IMR-90 (cell line): ENCODE results near the gene RPTOR. TPM values are rescaled to one million over a fixed set of nuclear protein-coding genes. Genes with fewer than 3 reads are reported as not detected.

ENCODE experiments used
- ATAC-seq: fragments of 200-7000 bp; cut with Tn5 transposase; 2 replicates; pipeline ENCODE4 v1.9.1; 2020; ENCODE audit warnings: low read depth, mild to moderate bottlenecking, moderate library complexity
- BruUV-seq: library from RNA; stranded (reverse); fragments of 400-500 nt; replicated peaks from 2 replicates; lab custom pipeline; 2021; lab: Mats Ljungman, UMichigan
- CTCF ChIA-PET: fragments of 300-600 bp; formaldehyde crosslinking; extraction: SDS; loops from one replicate; lab custom pipeline; 2021; ENCODE audit warnings: antibody characterized with exemption; lab: Yijun Ruan, JAX
- POLR2A ChIA-PET: fragments of 300-600 bp; sonication (Branson Sonifier 250); formaldehyde crosslinking; loops from one replicate; lab custom pipeline; 2022; ENCODE audit warnings: antibody characterized with exemption; ENCODE audit not compliant: unreplicated experiment; lab: Charles Lee
- DNase-seq: peaks from one replicate; pipeline ENCODE4 v3.0.0; 2013
- H2AFZ ChIP-seq: replicated peaks from 2 replicates; pipeline ENCODE3; 2013; ENCODE audit warnings: low read length, mild to moderate bottlenecking; ENCODE audit not compliant: poor library complexity
- H2AK5ac ChIP-seq: 2 replicates; pipeline ENCODE4 v1.6.1; 2013; ENCODE audit warnings: low read depth, low read length, inconsistent platforms
- H2AK9ac ChIP-seq: replicated peaks from 2 replicates; pipeline ENCODE3; 2013; ENCODE audit warnings: mild to moderate bottlenecking, low read depth, low read length, moderate library complexity; ENCODE audit not compliant: poor library complexity
- H2BK120ac ChIP-seq: 2 replicates; pipeline ENCODE4 v1.6.1; 2013; ENCODE audit warnings: low read depth, low read length, inconsistent platforms
- H2BK15ac ChIP-seq: 3 replicates; pipeline ENCODE4 v1.6.1; 2013; ENCODE audit warnings: low read depth, low read length, inconsistent platforms
- H2BK20ac ChIP-seq: 2 replicates; pipeline ENCODE4 v1.6.1; 2013; ENCODE audit warnings: low read depth, mild to moderate bottlenecking, inconsistent platforms, low read length, moderate library complexity
- H2BK5ac ChIP-seq: 2 replicates; pipeline ENCODE4 v1.6.1; 2013; ENCODE audit warnings: mild to moderate bottlenecking, low read depth, low read length, inconsistent platforms; ENCODE audit not compliant: poor library complexity, severe bottlenecking
- H3K14ac ChIP-seq: replicated peaks from 2 replicates; pipeline ENCODE4 v1.6.1; 2013; ENCODE audit warnings: low read depth, low read length, inconsistent platforms
- H3K18ac ChIP-seq: 2 replicates; pipeline ENCODE4 v1.6.1; 2013; ENCODE audit warnings: low read depth, low read length, control low read depth
- H3K23ac ChIP-seq: 2 replicates; pipeline ENCODE4 v1.6.1; 2013; ENCODE audit warnings: low read depth, low read length, inconsistent platforms
- H3K27ac ChIP-seq: 2 replicates; pipeline ENCODE4 v1.5.1; 2013; ENCODE audit warnings: mild to moderate bottlenecking, control low read depth, low read length; ENCODE audit not compliant: insufficient read depth
- H3K27me3 ChIP-seq: 2 replicates; pipeline ENCODE4 v1.6.1; 2013; ENCODE audit warnings: low read length; ENCODE audit not compliant: control insufficient read depth, insufficient read depth
- H3K36me3 ChIP-seq: 2 replicates; pipeline ENCODE4 v1.6.1; 2013; ENCODE audit warnings: low read length, mixed read lengths; ENCODE audit not compliant: control insufficient read depth, insufficient read depth
- H3K4ac ChIP-seq: 2 replicates; pipeline ENCODE4 v1.6.1; 2013; ENCODE audit warnings: low read depth, low read length, inconsistent platforms
- H3K4me1 ChIP-seq: 2 replicates; pipeline ENCODE4 v1.6.1; 2013; ENCODE audit warnings: low read length, mixed read lengths; ENCODE audit not compliant: control insufficient read depth, insufficient read depth
- H3K4me2 ChIP-seq: 2 replicates; pipeline ENCODE4 v1.6.1; 2013; ENCODE audit warnings: low read depth, mild to moderate bottlenecking, control low read depth, low read length, moderate library complexity
- H3K4me3 ChIP-seq: 2 replicates; pipeline ENCODE4 v1.5.1; 2013; ENCODE audit warnings: low read depth, mild to moderate bottlenecking, control low read depth, low read length, moderate library complexity; ENCODE audit not compliant: insufficient read depth
- H3K56ac ChIP-seq: 2 replicates; pipeline ENCODE4 v1.6.1; 2013; ENCODE audit warnings: low read length, inconsistent platforms; ENCODE audit not compliant: insufficient read depth; ENCODE audit errors: extremely low read depth
- H3K79me1 ChIP-seq, 2 experiments: 2 replicates each; pipeline ENCODE4 v1.6.1; 2013; ENCODE audit warnings: low read length in 2 of 2, inconsistent platforms in 1 of 2, low read depth in 1 of 2
- H3K9ac ChIP-seq: 2 replicates; pipeline ENCODE4 v1.6.1; 2013; ENCODE audit warnings: low read depth, low read length, control low read depth
- H3K9me1 ChIP-seq: 2 replicates; pipeline ENCODE4 v1.6.1; 2013; ENCODE audit warnings: low read length, inconsistent platforms; ENCODE audit not compliant: insufficient read depth
- H3K9me3 ChIP-seq: 2 replicates; pipeline ENCODE4 v1.6.1; 2013; ENCODE audit warnings: low read length; ENCODE audit not compliant: control insufficient read depth, insufficient read depth
- H4K20me1 ChIP-seq: 2 replicates; pipeline ENCODE4 v1.6.1; 2013; ENCODE audit warnings: low read length, inconsistent platforms; ENCODE audit not compliant: insufficient read depth
- H4K5ac ChIP-seq: 2 replicates; pipeline ENCODE4 v1.6.1; 2013; ENCODE audit warnings: mild to moderate bottlenecking, low read depth, low read length, control low read depth
- H4K8ac ChIP-seq, 2 experiments: 2 replicates each; pipeline ENCODE4 v1.6.1; 2013; ENCODE audit warnings: low read depth in 2 of 2, low read length in 2 of 2, control low read depth in 1 of 2, inconsistent platforms in 1 of 2
- H4K91ac ChIP-seq: 2 replicates; pipeline ENCODE4 v1.6.1; 2013; ENCODE audit warnings: low read depth, low read length, inconsistent platforms; ENCODE audit not compliant: insufficient read depth
- BHLHE40 ChIP-seq: fragments of 150-350 bp; IDR thresholded peaks from 2 replicates; pipeline ENCODE4 v1.6.1; 2016; ENCODE audit warnings: mild to moderate bottlenecking, low read depth, low read length
- CTCF ChIP-seq: conservative IDR thresholded peaks from 2 replicates; pipeline ENCODE4 v1.5.1; 2012; ENCODE audit warnings: mild to moderate bottlenecking, low read depth, low read length, improper control_type of control experiment
- FOS ChIP-seq: fragments of 150-350 bp; IDR thresholded peaks from 2 replicates; pipeline ENCODE4 v1.6.1; 2016; ENCODE audit warnings: low read depth, low read length
- MAZ ChIP-seq: IDR thresholded peaks from 2 replicates; pipeline ENCODE4 v1.6.1; 2012; ENCODE audit warnings: low read depth, mild to moderate bottlenecking, low read length, improper control_type of control experiment, moderate library complexity, borderline replicate concordance
- MXI1 ChIP-seq: IDR thresholded peaks from 2 replicates; pipeline ENCODE4 v1.6.1; 2012; ENCODE audit warnings: low read depth, mild to moderate bottlenecking, low read length, moderate library complexity, borderline replicate concordance
- POLR2A ChIP-seq: IDR thresholded peaks from 2 replicates; pipeline ENCODE4 v1.6.1; 2012; ENCODE audit warnings: mild to moderate bottlenecking, low read depth, low read length
- RCOR1 ChIP-seq: IDR thresholded peaks from 2 replicates; pipeline ENCODE4 v1.6.1; 2012; ENCODE audit warnings: mild to moderate bottlenecking, low read length, improper control_type of control experiment; ENCODE audit not compliant: insufficient replicate concordance
- RFX5 ChIP-seq: IDR thresholded peaks from 2 replicates; pipeline ENCODE4 v1.8.0; 2012; ENCODE audit warnings: low read depth, mild to moderate bottlenecking, low read length, moderate library complexity
- SMC3 ChIP-seq: fragments of 150-350 bp; IDR thresholded peaks from 2 replicates; pipeline ENCODE4 v1.6.1; 2016; ENCODE audit warnings: low read depth, mild to moderate bottlenecking, antibody characterized with exemption, low read length, moderate library complexity
- WGBS, 2 experiments: methylation state at CpG; one replicate each; pipeline versions ENCODE4 v1.1.5 to v1.1.7; 2013; ENCODE audit warnings: missing lambda C conversion rate in 2 of 2; ENCODE audit not compliant: insufficient read length in 1 of 2; ENCODE audit errors: extremely low coverage in 2 of 2; 5-methylcytosine and 5-hydroxymethylcytosine counted together
- dilution Hi-C: fragments of 300-500 bp; cut with HindIII; formaldehyde crosslinking; loops from one replicate; pipeline ENCODE4 v1.14.3; 2018; ENCODE audit warnings: low sequenced_read_pairs; ENCODE audit not compliant: unreplicated experiment
- in situ Hi-C: fragments of 300-500 bp; cut with MboI; formaldehyde crosslinking; loops from 3 replicates; pipeline ENCODE4 v1.14.3; 2019; ENCODE audit warnings: low sequenced_read_pairs, inconsistent platforms, mixed read lengths
- intact Hi-C: fragments of 100-400 bp; cut with micrococcal nuclease; formaldehyde crosslinking; loops from 2 replicates; pipeline ENCODE4 v1.10.0; 2022
- polyA plus RNA-seq, 3 experiments: library from polyadenylated mRNA; depleted of rRNA; stranded (reverse); fragments of >200 nt; gene quantifications; 2 replicates each; pipeline ENCODE4 v1.2.3, GENCODE V29; 2012; ENCODE audit warnings: low replicate concordance in 1 of 3
- total RNA-seq: library from RNA; depleted of rRNA; stranded (reverse); fragments of >200 nt; gene quantifications from 2 replicates; pipeline ENCODE4 v1.2.3, GENCODE V29; 2012
- TF ChIP-seq, protein P1 (sequence below): fragments of 150-350 bp; IDR thresholded peaks from 2 replicates; pipeline ENCODE4 v1.6.1; 2016; ENCODE audit warnings: low read depth, mild to moderate bottlenecking, low read length, moderate library complexity, borderline replicate concordance

Gene RPTOR
- total and polyA plus RNA-seq, 2 of the 4 experiments (the other 2 are of a cell fraction): 10.8 to 14.7 TPM

- no peak overlapping the region for H4K8ac ChIP-seq
- H2BK15ac ChIP-seq: no peak overlapping the region
- no peak for ATAC-seq
- BruUV-seq: no TSS peak
- no peak for DNase-seq
- peaks cover 38% of the 10 kb centered on the region for H3K36me3 ChIP-seq
- no peaks in the 10 kb centered on the region for H3K9me3 ChIP-seq
- no peak overlapping the region for H3K4me2 ChIP-seq
- H2AK9ac ChIP-seq: no peak overlapping the region
- H2BK5ac ChIP-seq: no peak overlapping the region
- CTCF ChIA-PET: no interaction called here
- no peak overlapping the region for H4K5ac ChIP-seq
- no peaks in the 10 kb centered on the region for H3K27me3 ChIP-seq
- no peak overlapping the region for H2AFZ ChIP-seq
- H3K4me3 ChIP-seq: no peak overlapping the region
- H3K4ac ChIP-seq: no peak overlapping the region
- H4K20me1 ChIP-seq: no peaks in the 10 kb centered on the region
- intact Hi-C loops: no loop called here
- no peak overlapping the region for H3K56ac ChIP-seq
- H3K9me1 ChIP-seq: peaks cover 7% of the 10 kb centered on the region
- H2BK120ac ChIP-seq: no peak overlapping the region
- H3K14ac ChIP-seq: no peak overlapping the region
- no peak overlapping the region for H2BK20ac ChIP-seq
- no peak overlapping the region for H3K18ac ChIP-seq
- H3K27ac ChIP-seq: no peak overlapping the region
- H3K23ac ChIP-seq: no peak overlapping the region
- dilution Hi-C loops: no loop called here
- H4K91ac ChIP-seq: no peak overlapping the region
- in situ Hi-C loops: no loop called here
- no peak overlapping the region for H3K9ac ChIP-seq
- 97% methylated on average over 18 of the region's 35 CpGs; no CpG with 5 or more reads in 1 of the 2 experiments for WGBS, 2 experiments
- no peaks in the 10 kb centered on the region for H3K4me1 ChIP-seq
- H3K79me1 ChIP-seq: no peaks in the 10 kb centered on the region
- H2AK5ac ChIP-seq: no peak overlapping the region
- TF ChIP-seq, protein P1, sequence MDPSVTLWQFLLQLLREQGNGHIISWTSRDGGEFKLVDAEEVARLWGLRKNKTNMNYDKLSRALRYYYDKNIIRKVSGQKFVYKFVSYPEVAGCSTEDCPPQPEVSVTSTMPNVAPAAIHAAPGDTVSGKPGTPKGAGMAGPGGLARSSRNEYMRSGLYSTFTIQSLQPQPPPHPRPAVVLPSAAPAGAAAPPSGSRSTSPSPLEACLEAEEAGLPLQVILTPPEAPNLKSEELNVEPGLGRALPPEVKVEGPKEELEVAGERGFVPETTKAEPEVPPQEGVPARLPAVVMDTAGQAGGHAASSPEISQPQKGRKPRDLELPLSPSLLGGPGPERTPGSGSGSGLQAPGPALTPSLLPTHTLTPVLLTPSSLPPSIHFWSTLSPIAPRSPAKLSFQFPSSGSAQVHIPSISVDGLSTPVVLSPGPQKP: no peak
- TF ChIP-seq POLR2A (no peak), MXI1 (no peak), CTCF (no peak), RCOR1 (no peak), BHLHE40 (no peak), RFX5 (no peak), SMC3 (no peak), FOS (no peak), MAZ (no peak)
- POLR2A ChIA-PET: no interaction called here
Observed at GRCh38 chr17:80923211-80924110, 378.8 kb downstream of the RPTOR start.
